Choroid plexus epithelial cell (primary cell): ENCODE measurements around the gene SYNCRIP.

Experiments
- DNase-seq: peaks from one replicate; pipeline ENCODE4 v3.0.0-alpha.2; 2010; ENCODE audit warnings: low read depth
- H3K4me3 ChIP-seq: 2 replicates; pipeline ENCODE4 v1.5.1; 2011; ENCODE audit warnings: low read depth, mild to moderate bottlenecking, control low read depth, low read length, moderate library complexity
- TF ChIP-seq, protein P1 (sequence below): conservative IDR thresholded peaks from 2 replicates; pipeline ENCODE4 v1.5.1; 2011; ENCODE audit warnings: low read depth, mild to moderate bottlenecking, control low read depth, inconsistent platforms, low read length, moderate library complexity

SYNCRIP gene

DNA sequence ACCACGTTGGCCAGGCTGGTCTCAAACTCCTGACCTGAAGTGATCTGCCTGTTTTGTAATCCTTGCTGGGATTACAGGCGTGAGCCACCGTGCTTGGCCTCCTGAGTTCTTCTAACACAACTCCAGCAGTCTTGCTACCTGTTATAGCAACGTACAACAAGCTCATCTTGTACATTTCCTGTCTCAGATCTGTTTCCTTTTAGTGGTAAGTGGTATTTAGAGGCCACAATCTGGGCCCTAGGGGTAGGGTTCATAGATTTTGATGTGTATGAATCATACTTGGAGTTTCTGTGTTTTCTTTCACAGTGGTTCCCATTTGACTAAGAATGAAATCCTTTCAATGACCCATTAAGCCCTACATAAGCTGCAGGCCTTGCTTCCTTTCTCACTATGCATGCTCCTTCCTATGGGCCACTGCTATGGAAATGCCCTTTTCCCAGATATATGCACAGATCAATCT lies 27.1 kb upstream of the SYNCRIP start:
- TF ChIP-seq, protein P1, sequence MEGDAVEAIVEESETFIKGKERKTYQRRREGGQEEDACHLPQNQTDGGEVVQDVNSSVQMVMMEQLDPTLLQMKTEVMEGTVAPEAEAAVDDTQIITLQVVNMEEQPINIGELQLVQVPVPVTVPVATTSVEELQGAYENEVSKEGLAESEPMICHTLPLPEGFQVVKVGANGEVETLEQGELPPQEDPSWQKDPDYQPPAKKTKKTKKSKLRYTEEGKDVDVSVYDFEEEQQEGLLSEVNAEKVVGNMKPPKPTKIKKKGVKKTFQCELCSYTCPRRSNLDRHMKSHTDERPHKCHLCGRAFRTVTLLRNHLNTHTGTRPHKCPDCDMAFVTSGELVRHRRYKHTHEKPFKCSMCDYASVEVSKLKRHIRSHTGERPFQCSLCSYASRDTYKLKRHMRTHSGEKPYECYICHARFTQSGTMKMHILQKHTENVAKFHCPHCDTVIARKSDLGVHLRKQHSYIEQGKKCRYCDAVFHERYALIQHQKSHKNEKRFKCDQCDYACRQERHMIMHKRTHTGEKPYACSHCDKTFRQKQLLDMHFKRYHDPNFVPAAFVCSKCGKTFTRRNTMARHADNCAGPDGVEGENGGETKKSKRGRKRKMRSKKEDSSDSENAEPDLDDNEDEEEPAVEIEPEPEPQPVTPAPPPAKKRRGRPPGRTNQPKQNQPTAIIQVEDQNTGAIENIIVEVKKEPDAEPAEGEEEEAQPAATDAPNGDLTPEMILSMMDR, result no peak
- peak; percentile 79 for DNase-seq
- no peak overlapping the region for H3K4me3 ChIP-seq

DNA sequence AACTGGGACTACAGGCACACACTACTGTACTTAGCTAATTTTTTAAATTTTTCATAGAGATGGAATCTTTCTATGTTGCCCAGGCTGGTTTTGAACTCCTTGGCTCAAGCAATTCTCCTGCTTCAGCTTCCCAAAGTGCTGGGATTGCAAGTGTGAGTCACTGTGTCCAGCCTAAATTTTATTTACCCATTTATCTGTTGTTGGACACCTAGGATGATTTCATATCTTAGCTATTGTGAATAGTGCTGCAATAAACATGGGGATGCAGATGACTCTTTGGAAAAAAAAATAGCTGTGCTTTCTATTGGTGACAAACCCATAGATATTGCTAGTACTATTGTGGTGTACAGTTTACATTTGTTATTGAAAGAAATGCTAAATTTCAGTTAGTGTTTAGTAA lies 19.6 kb upstream of the SYNCRIP start:
- DNase-seq, result no peak
- H3K4me3 ChIP-seq, result no peak overlapping the region
- TF ChIP-seq, protein P1, result no peak

DNA sequence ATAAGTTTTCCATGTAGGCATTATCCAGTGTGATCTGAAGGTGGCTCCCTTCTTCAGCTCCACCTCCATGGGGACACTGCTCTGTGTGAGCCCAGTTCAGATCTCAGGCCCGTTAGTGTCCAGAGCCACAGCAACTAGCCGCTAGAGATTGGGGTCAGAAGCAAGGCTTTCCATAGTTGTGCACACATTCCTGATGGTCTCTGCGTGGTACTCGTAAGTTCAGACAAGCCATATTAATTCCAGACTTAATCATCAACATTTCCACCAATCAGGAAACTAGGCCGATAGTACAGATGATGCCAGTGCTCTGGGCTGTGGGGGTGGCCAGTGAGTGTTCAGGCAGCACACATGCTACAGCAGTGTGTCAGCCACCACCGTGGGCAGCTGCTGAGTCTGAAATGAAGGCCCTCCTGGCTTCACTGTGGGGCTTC lies 17.5 kb upstream of the SYNCRIP start:
- TF ChIP-seq, protein P1, result peak; percentile 53
- peak; percentile 95 for DNase-seq
- H3K4me3 ChIP-seq, result peak overlapping the region; percentile 30

DNA sequence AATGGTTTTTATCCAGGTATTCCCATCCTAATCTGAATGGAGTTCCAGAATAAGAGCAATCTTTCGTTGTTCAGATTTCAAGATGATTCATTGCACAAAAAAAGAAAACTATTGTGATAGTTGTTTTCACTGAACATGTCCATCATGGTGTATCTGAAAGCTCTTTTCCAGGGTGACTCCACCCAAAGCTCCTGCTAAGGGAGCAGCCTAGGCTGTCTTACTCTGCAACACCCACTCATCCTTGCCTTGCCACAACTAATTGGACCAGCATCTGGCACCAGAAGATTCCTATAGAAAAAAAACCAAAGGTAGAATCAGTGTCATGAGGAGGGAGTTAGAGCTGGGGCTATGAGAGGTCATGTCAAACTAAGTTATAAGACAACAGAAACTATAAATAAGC lies 7.9 kb upstream of the SYNCRIP start:
- no peak for DNase-seq
- H3K4me3 ChIP-seq, result no peak overlapping the region
- TF ChIP-seq, protein P1, result no peak

DNA sequence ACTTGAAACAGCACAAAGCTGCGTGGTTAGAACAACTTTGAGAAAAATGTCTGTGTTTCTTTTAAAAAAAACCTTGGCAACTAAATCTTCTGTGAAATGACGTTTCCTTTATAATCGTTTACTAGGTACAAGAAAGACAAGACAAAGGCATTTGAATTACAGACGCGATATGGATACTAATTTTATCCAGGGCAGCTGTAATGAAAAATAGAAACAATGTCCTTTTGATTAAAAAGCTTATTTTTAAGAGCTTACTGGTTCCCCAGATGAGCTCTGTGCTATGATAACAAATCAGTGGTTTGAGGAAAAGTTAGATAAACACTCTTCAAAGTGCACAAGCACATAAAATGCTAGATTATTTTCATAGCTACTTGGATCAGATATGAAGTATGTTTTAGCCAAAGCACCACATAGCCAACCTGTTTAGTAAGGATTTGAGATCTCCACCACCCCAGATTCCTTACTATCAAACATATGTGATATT lies 1.6 kb upstream of the SYNCRIP start:
- TF ChIP-seq, protein P1, result no peak
- H3K4me3 ChIP-seq, result peak overlapping the region; percentile 93
- no peak for DNase-seq

DNA sequence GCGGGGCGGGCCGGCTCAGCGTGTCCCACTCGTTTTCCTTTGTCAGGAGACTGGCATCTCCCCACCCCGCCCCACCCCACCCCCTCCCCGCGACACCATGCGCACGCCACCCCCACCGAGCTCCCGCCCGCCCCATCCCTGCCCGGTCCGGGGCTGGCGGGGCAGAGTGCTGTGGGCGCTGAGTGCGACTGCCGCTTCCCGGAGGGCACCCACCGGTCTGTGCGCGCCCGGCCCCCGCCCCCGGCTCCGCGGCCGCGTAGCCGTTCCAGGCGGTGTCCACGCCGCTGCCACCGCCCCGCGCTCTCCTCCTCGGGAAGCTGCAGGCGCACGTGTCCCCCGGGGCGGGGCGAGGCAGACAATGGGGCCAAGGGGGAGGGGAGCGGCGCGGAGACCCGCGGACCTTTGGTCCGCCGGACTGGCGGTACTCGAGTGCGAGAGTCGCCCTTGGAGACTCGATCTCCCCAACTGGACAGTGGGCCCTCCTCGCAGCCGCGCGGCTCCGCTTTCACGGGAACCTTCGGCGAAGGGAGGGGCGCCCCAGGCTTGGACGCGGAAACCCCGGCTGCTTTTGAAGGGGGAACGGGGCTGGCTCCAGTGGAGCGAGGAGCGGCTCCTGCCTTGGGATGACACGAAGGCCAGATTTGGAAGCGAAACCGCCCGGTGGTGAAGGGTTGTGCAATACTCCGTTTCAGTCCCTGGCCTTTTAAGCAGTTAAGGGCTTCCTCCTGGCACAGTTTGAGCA lies 1.0 kb upstream of the SYNCRIP start:
- TF ChIP-seq, protein P1, result no peak
- DNase-seq, result peak; percentile 96
- H3K4me3 ChIP-seq, result peak overlapping the region; percentile 93
